SK-N-MC (cell line): ENCODE results near the gene PPP1R13L.

ENCODE experiments used
- EZH2 ChIP-seq: fragments of 200-600 bp; sonication (generic); IDR thresholded peaks from one replicate; pipeline ENCODE4 v1.6.1; 2017; ENCODE audit warnings: antibody characterized with exemption
- FOXP2 ChIP-seq: optimal IDR thresholded peaks from 2 replicates; pipeline ENCODE3; 2011; ENCODE audit warnings: mild to moderate bottlenecking, moderate library complexity; ENCODE audit not compliant: insufficient read depth; ENCODE audit errors: extremely low read length, control extremely low read depth
- POLR2AphosphoS5 ChIP-seq: IDR thresholded peaks from 2 replicates; pipeline ENCODE4 v1.6.1; 2012; ENCODE audit warnings: mild to moderate bottlenecking, low read depth, low read length, borderline replicate concordance

- TF ChIP-seq POLR2AphosphoS5, result no peak
- no peak for TF ChIP-seq EZH2
- no peak for TF ChIP-seq FOXP2
These were observed 47.5 kb downstream of the PPP1R13L start for GRCh38 chr19:45357445-45357783.
